A549 (cell line): ENCODE measurements around the gene SLC11A2. TPM values are rescaled to one million over a fixed set of nuclear protein-coding genes. Genes with fewer than 3 reads are reported as not detected.

ENCODE experiments used
- ATAC-seq, 2 experiments: fragments of 200-7000 bp in 1 of 2; fragments of >200 bp in 1 of 2; cut with Nextera tagmentation in 1 of 2; cut with Tn5 transposase in 1 of 2; 3 replicates each; pipeline versions ENCODE4 v1.8.0 to v1.9.1; 2018 to 2020; ENCODE audit warnings: mild to moderate bottlenecking in 1 of 2, moderate library complexity in 1 of 2
- CTCF ChIA-PET: fragments of 300-600 bp; sonication (Branson Sonifier 250); formaldehyde crosslinking; extraction: SDS; loops from one replicate; lab custom pipeline; 2021; ENCODE audit warnings: antibody characterized with exemption, inconsistent platforms; lab: Yijun Ruan, JAX
- POLR2A ChIA-PET: fragments of 350-600 bp; formaldehyde crosslinking; extraction: SDS; loops from one replicate; lab custom pipeline; 2021; ENCODE audit warnings: antibody characterized with exemption, inconsistent platforms; lab: Yijun Ruan, JAX
- DNase-seq, 2 experiments: peaks; one replicate each; pipeline versions ENCODE4 v3.0.0 to v3.0.0-alpha.2; 2011 to 2016; ENCODE audit warnings: low read depth in 1 of 2, low spot score in 1 of 2
- FAIRE-seq: peaks from 2 replicates; lab custom pipeline; 2011; peaks lifted over from hg19 to GRCh38; lab: Jason Lieb, UNC
- H3K27ac ChIP-seq, 2 experiments: fragments of >200 bp; sonication (Bioruptor Twin); formaldehyde crosslinking; 3 replicates each; pipeline ENCODE4 v1.5.1; 2016 to 2017
- H3K4me1 ChIP-seq: fragments of >200 bp; sonication (Bioruptor Twin); formaldehyde crosslinking; 3 replicates; pipeline ENCODE4 v1.6.1; 2016
- H3K4me2 ChIP-seq: fragments of >200 bp; sonication (Bioruptor Twin); formaldehyde crosslinking; 3 replicates; pipeline ENCODE4 v1.6.1; 2016
- H3K4me3 ChIP-seq: fragments of >200 bp; sonication (Bioruptor Twin); formaldehyde crosslinking; 3 replicates; pipeline ENCODE4 v1.5.1; 2016
- H3K9me3 ChIP-seq: fragments of >200 bp; sonication (Bioruptor Twin); formaldehyde crosslinking; 3 replicates; pipeline ENCODE4 v1.6.1; 2016
- CBX2 ChIP-seq: fragments of 200-600 bp; sonication (generic); IDR thresholded peaks from 2 replicates; pipeline ENCODE4 v1.6.1; 2016; ENCODE audit warnings: low read depth, mild to moderate bottlenecking, borderline replicate concordance
- CHD2 ChIP-seq: fragments of 150-350 bp; IDR thresholded peaks from 2 replicates; pipeline ENCODE4 v1.6.1; 2014; ENCODE audit warnings: low read length; ENCODE audit not compliant: partially characterized antibody
- EHMT2 ChIP-seq: fragments of 200-600 bp; sonication (generic); IDR thresholded peaks from 2 replicates; pipeline ENCODE4 v1.6.1; 2016; ENCODE audit warnings: antibody characterized with exemption, low read depth, mild to moderate bottlenecking, moderate library complexity
- EP300 ChIP-seq, 2 experiments: fragments of >200 bp; sonication (Bioruptor Twin); formaldehyde crosslinking; IDR thresholded peaks; 2 replicates in 1 of 2; 3 replicates in 1 of 2; pipeline ENCODE4 v1.6.1; 2016 to 2017
- FOSB ChIP-seq: fragments of 250-450 bp; sonication (Bioruptor Pico); IDR thresholded peaks from 2 replicates; pipeline ENCODE4 v1.5.0; 2020; ENCODE audit warnings: mild to moderate bottlenecking, moderate library complexity
- HDAC2 ChIP-seq: fragments of 200-600 bp; sonication (generic); IDR thresholded peaks from 2 replicates; pipeline ENCODE4 v1.6.1; 2016
- HEYL ChIP-seq: fragments of 250-450 bp; sonication (Bioruptor Pico); IDR thresholded peaks from 2 replicates; pipeline ENCODE4 v1.8.0; 2021; ENCODE audit warnings: mild to moderate bottlenecking, moderate library complexity
- HOXA7 ChIP-seq: fragments of 250-450 bp; sonication (Bioruptor Pico); IDR thresholded peaks from 2 replicates; pipeline ENCODE4 v1.5.0; 2020; ENCODE audit warnings: mild to moderate bottlenecking, moderate library complexity
- HOXB13 ChIP-seq: fragments of 250-450 bp; sonication (Bioruptor Pico); IDR thresholded peaks from 2 replicates; pipeline ENCODE4 v1.5.0; 2020; ENCODE audit warnings: low read depth, mild to moderate bottlenecking, moderate library complexity
- NFE2L2 ChIP-seq: fragments of 150-350 bp; conservative IDR thresholded peaks from 2 replicates; pipeline ENCODE4 v1.6.1; 2014; ENCODE audit warnings: low read length
- PHF8 ChIP-seq: fragments of 200-600 bp; sonication (generic); IDR thresholded peaks from 2 replicates; pipeline ENCODE4 v1.6.1; 2016; ENCODE audit warnings: low read depth, mild to moderate bottlenecking, antibody characterized with exemption, moderate library complexity, borderline replicate concordance
- RARB ChIP-seq: fragments of 250-450 bp; sonication (Bioruptor Pico); IDR thresholded peaks from 2 replicates; pipeline ENCODE4 v1.8.0; 2021; ENCODE audit warnings: mild to moderate bottlenecking, moderate library complexity
- RCOR1 ChIP-seq: fragments of 150-350 bp; IDR thresholded peaks from 2 replicates; pipeline ENCODE4 v1.6.1; 2014; ENCODE audit warnings: antibody characterized with exemption, low read length, low read depth
- TP53 ChIP-seq: fragments of 250-450 bp; sonication (Bioruptor Pico); IDR thresholded peaks from 2 replicates; pipeline ENCODE4 v1.5.0; 2021; ENCODE audit warnings: mild to moderate bottlenecking, moderate library complexity
- WGBS: methylation state at CpG from one replicate; pipeline ENCODE4 v1.1.6; 2017; ENCODE audit errors: missing lambda C conversion rate; 5-methylcytosine and 5-hydroxymethylcytosine counted together
- polyA plus RNA-seq, 4 experiments: library from polyadenylated mRNA; depleted of rRNA in 3 of 4; stranded (reverse); fragments of >200 nt; fragmentation: RNase III in 1 of 4; extraction: RNeasy Plus Mini Kit Qiagen cat#74134 plus additional on column Dnase treatment in 1 of 4; gene quantifications; 2 replicates in 3 of 4; 3 replicates in 1 of 4; pipeline ENCODE4 v1.2.3, GENCODE V29; 2011 to 2017
- TF ChIP-seq, protein P1 (sequence below): IDR thresholded peaks from 2 replicates; pipeline ENCODE4 v1.6.1; 2012
- TF ChIP-seq, protein P2 (sequence below): fragments of 450-650 bp; IDR thresholded peaks from 2 replicates; pipeline ENCODE4 v1.6.1; 2014; ENCODE audit warnings: antibody characterized with exemption
- TF ChIP-seq, protein P3 (sequence below): fragments of 250-450 bp; sonication (Bioruptor Pico); IDR thresholded peaks from 2 replicates; pipeline ENCODE4 v1.5.0; 2021; ENCODE audit warnings: mild to moderate bottlenecking, moderate library complexity, borderline replicate concordance
- TF ChIP-seq, protein P4 (sequence below): IDR thresholded peaks from 2 replicates; pipeline ENCODE4 v1.6.1; 2012
- TF ChIP-seq, protein P5 (sequence below): IDR thresholded peaks from 2 replicates; pipeline ENCODE4 v1.6.1; 2012; ENCODE audit warnings: low read depth, borderline replicate concordance
- TF ChIP-seq, protein P6 (sequence below): fragments of >200 bp; sonication (Bioruptor Twin); formaldehyde crosslinking; IDR thresholded peaks from 2 replicates; pipeline ENCODE4 v1.6.1; 2016

The SLC11A2 gene
- polyA plus RNA-seq, 2 of the 4 experiments (the other 2 are of a cell fraction) = 30.8 to 80.7 TPM

DNA sequence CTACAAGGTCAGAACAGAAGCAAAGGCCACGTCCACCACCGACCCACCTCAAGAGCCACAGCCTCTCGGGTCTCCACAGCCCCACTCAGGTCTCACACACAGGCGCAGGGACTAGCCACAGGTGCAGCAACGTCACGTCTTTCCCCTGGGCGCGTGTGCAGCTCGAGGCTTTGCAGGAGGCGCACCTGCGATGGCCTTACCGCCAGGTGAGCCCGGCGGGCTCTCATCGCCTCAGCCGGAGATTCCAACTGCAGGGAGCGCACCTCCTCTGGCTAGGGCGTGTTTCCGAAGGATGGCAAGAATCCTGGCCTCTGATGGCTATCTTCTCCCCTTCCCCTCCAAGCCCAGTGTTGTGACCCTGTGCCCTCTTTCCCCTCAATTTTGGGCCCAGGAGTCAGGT is 73.7 kb downstream of the SLC11A2 start, which contains the start of gene HIGD1C (continued):
- TF ChIP-seq, protein P1, sequence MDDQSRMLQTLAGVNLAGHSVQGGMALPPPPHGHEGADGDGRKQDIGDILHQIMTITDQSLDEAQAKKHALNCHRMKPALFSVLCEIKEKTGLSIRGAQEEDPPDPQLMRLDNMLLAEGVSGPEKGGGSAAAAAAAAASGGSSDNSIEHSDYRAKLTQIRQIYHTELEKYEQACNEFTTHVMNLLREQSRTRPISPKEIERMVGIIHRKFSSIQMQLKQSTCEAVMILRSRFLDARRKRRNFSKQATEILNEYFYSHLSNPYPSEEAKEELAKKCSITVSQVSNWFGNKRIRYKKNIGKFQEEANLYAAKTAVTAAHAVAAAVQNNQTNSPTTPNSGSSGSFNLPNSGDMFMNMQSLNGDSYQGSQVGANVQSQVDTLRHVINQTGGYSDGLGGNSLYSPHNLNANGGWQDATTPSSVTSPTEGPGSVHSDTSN = no peak
- TF ChIP-seq, protein P2, sequence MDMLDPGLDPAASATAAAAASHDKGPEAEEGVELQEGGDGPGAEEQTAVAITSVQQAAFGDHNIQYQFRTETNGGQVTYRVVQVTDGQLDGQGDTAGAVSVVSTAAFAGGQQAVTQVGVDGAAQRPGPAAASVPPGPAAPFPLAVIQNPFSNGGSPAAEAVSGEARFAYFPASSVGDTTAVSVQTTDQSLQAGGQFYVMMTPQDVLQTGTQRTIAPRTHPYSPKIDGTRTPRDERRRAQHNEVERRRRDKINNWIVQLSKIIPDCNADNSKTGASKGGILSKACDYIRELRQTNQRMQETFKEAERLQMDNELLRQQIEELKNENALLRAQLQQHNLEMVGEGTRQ = no peak
- TF ChIP-seq NFE2L2 (no peak), EHMT2 (no peak)

DNA sequence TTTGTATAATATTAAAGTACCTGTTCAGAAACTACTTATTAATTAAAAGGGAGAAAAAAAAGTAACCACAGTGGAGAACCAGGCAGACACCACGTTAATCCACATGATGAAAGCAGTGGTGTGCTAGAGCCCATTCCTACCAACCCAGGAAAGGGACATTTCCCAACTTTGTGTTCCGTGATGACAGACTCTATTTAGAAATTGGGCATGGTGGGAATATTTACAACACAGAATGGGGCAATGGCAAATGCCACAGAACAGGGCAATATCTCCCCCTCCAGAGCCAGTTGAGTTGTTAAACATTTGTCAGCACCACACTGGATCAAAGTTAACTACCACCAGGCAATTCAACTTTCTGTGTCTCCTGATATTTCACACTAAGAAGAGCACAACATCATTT is 75.1 kb downstream of the SLC11A2 start:
- TF ChIP-seq TP53 (CRISPR knock-in tag) = no peak
- no peak for TF ChIP-seq HOXA7 (CRISPR knock-in tag)
- no peak for TF ChIP-seq PHF8
- TF ChIP-seq HEYL (CRISPR knock-in tag) = no peak
- TF ChIP-seq HOXB13 = no peak
- TF ChIP-seq EHMT2 = no peak
- TF ChIP-seq FOSB (CRISPR knock-in tag) = no peak
- DNase-seq (no peak), ATAC-seq (no peak), FAIRE-seq (no peak)
- WGBS = 85% methylated on average over 2 of the region's 2 CpGs
- Histone ChIP-seq H3K27ac (no peak overlapping the region), H3K4me3 (no peak overlapping the region), H3K4me1 (no peaks in the 10 kb centered on the region), H3K4me2 (no peak overlapping the region), H3K9me3 (no peaks in the 10 kb centered on the region)
- POLR2A ChIA-PET = no interaction called here
- CTCF ChIA-PET = no interaction called here

DNA sequence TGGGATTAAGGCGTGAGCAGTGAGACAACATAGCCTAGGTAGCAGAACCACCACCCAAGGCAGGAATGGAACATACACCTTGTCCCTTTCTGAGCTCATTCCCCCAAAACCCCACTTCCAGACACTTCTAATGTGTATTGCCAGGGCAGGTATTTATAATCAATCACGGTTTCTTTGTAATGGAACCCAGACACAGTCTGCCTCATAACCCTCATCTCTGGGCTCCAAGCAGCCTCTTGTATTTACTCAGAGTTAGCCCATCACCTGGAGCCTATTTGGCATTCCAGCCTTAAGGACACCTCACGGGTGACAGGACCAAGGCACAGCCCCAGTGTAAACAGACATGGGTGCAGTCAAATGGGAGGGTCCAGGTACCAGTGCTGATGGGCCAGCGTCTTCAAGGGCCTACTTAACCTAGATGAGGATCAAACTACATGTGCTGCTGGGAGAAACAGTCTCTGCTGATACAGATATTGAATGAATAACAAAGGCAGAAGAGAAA is 76.3 kb downstream of the SLC11A2 start:
- POLR2A ChIA-PET = interaction anchor here (0.6 kb wide), 1 partner anchor 133 kb away, joined by 3 read pairs; no protein-coding TSS in a partner anchor
- TF ChIP-seq CBX2 (no peak), HDAC2 (no peak), NFE2L2 (no peak), EP300 (IDR thresholded peaks at IDR 0.05) (no peak), RCOR1 (no peak), CHD2 (no peak), RARB (CRISPR knock-in tag) (no peak), FOSB (CRISPR knock-in tag) (no peak)
- TF ChIP-seq, protein P3, sequence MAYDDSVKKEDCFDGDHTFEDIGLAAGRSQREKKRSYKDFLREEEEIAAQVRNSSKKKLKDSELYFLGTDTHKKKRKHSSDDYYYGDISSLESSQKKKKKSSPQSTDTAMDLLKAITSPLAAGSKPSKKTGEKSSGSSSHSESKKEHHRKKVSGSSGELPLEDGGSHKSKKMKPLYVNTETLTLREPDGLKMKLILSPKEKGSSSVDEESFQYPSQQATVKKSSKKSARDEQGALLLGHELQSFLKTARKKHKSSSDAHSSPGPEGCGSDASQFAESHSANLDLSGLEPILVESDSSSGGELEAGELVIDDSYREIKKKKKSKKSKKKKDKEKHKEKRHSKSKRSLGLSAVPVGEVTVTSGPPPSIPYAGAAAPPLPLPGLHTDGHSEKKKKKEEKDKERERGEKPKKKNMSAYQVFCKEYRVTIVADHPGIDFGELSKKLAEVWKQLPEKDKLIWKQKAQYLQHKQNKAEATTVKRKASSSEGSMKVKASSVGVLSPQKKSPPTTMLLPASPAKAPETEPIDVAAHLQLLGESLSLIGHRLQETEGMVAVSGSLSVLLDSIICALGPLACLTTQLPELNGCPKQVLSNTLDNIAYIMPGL (CRISPR knock-in tag) = no peak
- TF ChIP-seq, protein P4, sequence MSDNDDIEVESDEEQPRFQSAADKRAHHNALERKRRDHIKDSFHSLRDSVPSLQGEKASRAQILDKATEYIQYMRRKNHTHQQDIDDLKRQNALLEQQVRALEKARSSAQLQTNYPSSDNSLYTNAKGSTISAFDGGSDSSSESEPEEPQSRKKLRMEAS = no peak
- TF ChIP-seq, protein P5, sequence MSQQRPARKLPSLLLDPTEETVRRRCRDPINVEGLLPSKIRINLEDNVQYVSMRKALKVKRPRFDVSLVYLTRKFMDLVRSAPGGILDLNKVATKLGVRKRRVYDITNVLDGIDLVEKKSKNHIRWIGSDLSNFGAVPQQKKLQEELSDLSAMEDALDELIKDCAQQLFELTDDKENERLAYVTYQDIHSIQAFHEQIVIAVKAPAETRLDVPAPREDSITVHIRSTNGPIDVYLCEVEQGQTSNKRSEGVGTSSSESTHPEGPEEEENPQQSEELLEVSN = no peak
- TF ChIP-seq, protein P6, sequence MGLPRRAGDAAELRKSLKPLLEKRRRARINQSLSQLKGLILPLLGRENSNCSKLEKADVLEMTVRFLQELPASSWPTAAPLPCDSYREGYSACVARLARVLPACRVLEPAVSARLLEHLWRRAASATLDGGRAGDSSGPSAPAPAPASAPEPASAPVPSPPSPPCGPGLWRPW = no peak

More for the DNA sequence above, 76.3 kb downstream of the SLC11A2 start:
- no peaks in the 10 kb centered on the region for H3K9me3 ChIP-seq
- ATAC-seq = no peak
- 82% methylated on average over 4 of the region's 4 CpGs for WGBS
- no peak for FAIRE-seq
- H3K4me3 ChIP-seq = no peak overlapping the region
- H3K27ac ChIP-seq = no peak overlapping the region
- H3K4me1 ChIP-seq = no peaks in the 10 kb centered on the region
- CTCF ChIA-PET = interaction anchor here (0.6 to 1.1 kb wide), 4 partner anchors 9 to 945 kb away, joined by 3 to 4 read pairs (median 3); no protein-coding TSS in a partner anchor
- no peak overlapping the region for H3K4me2 ChIP-seq
- no peak for DNase-seq
